ENCODE measurements around the gene CBL. TPM values are rescaled to one million over a fixed set of nuclear protein-coding genes. Genes with fewer than 3 reads are reported as not detected.

The CBL gene
- total RNA-seq, 2 experiments from 2014 or later, result 21.4 TPM

DNA sequence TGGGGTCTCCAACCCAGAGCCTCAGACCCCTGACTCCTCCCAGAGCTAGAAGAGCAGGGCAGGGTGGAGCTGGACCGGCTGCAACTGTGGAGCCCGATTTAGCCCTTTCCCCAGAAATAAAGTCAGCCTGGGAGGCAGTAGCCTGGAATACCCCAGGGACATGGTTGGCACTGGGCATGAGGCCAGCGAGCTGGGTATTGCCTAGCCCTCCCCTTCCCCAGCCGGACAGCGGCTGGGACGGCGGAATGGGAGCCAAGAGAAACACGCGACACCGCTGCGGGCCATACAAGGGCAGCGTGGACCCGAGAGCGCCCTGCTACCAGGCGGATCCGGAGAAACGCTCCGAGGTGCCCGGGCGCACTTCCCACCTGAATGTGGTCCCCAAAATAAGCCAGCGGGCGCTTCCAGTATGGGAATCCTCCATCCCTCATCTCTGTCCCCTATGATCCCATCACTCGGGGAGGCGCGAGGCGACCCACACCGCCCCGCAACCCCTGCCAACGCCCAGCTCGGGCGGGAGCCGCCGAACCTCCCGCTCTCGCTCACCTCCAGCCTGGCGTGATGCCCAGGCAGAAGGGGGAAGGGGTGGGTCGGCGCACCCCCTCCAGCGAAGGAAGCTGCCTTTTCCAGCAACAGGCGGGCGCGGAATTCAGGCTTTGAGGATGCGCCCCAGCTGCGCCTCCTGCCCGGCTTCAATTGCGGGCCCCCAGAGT is 110.0 kb downstream of the CBL start:
- H3K27ac Mint-ChIP-seq, result peak overlapping the region; percentile 8
- H3K9me3 Mint-ChIP-seq, result no peaks in the 10 kb centered on the region
- H3K36me3 Mint-ChIP-seq, result no peaks in the 10 kb centered on the region
- H3K4me3 Mint-ChIP-seq, result peak overlapping the region; percentile 77
- H3K27me3 Mint-ChIP-seq, result peaks cover 30% of the 10 kb centered on the region
- DNase-seq, result no peak
- H3K4me1 Mint-ChIP-seq, result peaks cover 13% of the 10 kb centered on the region

DNA sequence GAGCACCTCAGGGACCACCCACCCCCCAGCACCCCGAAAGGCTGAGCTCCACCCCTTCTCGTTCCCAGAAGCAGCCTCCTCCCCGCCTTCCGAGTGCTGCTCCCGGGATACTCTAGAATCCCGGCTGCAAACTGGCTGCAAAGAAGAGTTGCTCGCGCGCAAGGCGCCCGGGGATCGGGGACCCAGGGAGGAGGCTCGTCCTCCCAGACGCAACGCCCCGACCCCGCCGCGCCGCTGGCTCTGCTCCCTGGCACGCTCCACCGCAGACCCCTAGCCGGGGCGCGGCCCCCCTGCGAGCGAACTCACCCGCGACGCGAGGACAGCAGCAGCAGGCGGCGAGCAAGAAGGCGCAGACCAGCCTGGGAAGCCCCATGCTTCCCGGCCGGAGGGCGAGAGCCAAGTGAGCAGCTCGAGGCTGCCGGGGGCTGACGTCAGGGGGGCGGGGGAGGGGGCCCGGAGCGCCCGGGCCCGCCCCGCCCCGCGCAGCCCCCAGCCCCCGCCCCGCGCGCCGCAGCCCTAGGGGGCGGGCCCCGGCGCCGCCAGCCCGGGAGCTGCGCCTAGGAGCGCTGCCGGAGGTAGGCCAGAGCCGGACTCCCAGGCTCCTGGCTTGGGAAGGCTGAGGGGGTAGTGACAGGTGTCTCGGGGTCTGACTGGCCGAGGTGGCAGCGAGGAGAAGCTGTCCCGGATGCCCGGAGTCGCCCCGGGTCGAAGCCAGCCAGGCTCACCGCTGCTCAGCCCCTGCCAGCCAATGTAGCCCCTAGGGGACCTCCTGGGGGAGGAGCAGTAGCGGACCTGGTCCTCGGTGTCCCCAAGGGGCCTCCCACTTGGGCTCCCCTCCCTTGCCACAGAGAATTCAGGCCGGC is 110.8 kb downstream of the CBL start, which contains the start of gene MCAM:
Gene MCAM, minus strand, starts transcription at position 402 of the 863 bp plus-strand sequence. Its CDS starts 29 bp downstream, at position 373.
- no peak within 1 kb of the TSS for H3K27ac Mint-ChIP-seq
- H3K9me3 Mint-ChIP-seq, result no peaks in the 10 kb centered on the region
- peak within 1 kb of the TSS; percentile 77 for H3K4me3 Mint-ChIP-seq
- peaks cover 30% of the 10 kb centered on the region for H3K27me3 Mint-ChIP-seq
- peaks cover 19% of the 10 kb centered on the region for H3K4me1 Mint-ChIP-seq
- H3K36me3 Mint-ChIP-seq, result no peaks in the 10 kb centered on the region
- DNase-seq, result no peak

DNA sequence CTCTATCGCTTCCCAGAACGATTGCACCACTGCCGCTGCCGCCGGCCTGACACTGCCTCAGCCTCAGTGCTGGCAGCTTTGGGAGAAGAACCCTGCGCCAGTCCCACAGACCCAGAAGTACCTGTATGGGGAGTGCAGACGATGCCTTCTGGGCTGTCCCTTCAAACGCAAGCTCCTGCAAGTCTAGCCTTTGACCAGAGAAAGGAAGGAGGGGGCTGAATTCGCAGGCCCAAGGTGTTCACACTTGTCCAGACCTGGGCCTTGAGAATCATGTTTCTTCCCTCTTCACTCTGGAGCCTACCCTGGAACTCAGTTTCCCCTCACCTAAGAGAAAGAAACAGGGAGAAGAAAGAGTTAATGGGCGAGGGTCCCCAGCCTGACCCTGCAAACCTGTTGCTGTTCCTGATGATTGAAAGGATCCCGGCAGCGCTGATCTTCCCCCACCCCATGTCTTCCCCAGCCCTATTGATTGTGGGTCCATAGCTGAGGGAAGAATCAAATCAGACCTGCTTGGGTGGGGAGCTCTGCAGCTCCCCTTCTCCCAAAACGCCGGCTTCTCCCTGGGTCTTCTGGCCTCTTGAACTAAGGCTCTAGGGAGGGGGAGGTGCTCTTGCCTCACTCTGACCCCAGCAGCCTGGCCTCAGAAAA is 111.6 kb downstream of the CBL start:
- no peaks in the 10 kb centered on the region for H3K9me3 Mint-ChIP-seq
- H3K4me1 Mint-ChIP-seq, result peaks cover 22% of the 10 kb centered on the region
- peaks cover 30% of the 10 kb centered on the region for H3K27me3 Mint-ChIP-seq
- H3K27ac Mint-ChIP-seq, result no peak overlapping the region
- H3K36me3 Mint-ChIP-seq, result no peaks in the 10 kb centered on the region
- H3K4me3 Mint-ChIP-seq, result no peak overlapping the region
- DNase-seq, result no peak

DNA sequence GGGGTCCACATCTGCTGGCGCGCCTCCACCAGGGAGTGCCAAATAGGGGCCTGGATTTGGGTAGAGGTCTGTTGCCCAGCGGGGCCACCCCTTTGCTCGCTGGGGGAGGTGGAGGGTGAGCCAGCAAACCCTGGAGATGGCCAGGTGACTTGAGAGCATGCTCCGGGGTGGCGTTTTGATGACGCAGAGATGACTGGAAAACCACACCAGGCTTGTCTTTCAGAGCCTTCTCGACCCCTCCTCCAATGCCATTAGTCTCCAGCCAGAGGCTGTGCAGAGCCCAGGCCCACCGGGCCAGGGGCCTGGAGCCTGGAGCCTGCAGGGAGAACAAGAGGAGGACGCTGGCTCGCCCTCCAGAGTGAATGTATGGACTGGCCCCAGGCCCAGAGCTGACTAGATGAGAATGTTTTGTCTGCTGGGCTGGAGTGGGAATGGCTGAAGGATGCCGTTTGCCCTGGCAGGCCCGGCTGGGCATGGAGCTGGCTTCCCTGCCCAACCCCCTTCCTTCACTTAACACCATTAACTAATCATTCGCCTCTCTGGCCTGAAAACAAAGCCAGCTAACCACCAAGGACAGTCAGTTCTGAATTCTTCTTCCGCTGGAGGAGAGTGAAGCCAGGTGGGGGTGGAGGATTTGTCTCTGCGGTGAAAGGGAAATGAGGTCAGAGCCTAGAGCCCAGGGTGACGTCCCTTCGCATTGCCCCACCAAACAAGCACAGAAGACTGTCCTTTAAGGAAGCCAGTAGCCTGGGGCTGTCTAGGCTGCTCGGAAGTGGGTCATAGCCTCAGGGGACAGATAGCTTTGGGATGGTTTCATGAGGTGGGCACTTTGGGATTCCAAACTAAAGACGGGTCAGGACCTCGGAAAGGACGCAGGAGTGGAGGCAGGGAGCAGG is 112.3 kb downstream of the CBL start:
- H3K9me3 Mint-ChIP-seq, result no peaks in the 10 kb centered on the region
- H3K36me3 Mint-ChIP-seq, result no peaks in the 10 kb centered on the region
- peak; percentile 33 for DNase-seq
- H3K27me3 Mint-ChIP-seq, result peaks cover 30% of the 10 kb centered on the region
- peaks cover 23% of the 10 kb centered on the region for H3K4me1 Mint-ChIP-seq
- no peak overlapping the region for H3K4me3 Mint-ChIP-seq
- no peak overlapping the region for H3K27ac Mint-ChIP-seq

DNA sequence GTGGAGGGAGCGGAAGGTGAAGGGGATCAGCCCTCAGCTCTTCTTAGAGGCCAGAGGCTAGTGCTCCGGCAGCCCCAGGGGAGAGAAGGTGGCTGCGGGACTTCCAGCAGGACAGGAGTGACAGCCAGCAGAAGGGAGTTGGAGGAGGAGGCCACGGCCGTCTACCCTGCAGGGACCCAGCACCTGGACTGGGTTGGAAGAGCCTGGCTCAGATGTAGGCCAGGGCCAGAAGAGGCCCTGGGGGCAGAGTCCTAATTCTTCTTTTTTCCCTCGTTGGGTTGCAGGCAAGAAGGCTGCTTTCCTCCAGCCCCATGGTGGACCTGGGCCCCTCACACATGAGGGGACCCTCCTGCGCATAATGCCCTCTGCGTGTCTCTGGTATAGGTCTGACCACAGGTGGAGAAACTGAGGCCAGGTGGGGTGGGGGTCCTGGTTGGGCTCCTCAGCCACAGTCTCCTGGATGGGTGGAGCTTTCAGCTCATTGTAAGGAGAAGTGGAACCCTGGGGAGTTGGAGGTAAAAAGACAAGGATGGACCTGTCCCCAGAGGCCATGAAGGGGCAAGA is 113.1 kb downstream of the CBL start:
- Mint-ChIP-seq H3K4me3 (no peak overlapping the region), H3K27me3 (peaks cover 30% of the 10 kb centered on the region), H3K9me3 (no peaks in the 10 kb centered on the region), H3K36me3 (no peaks in the 10 kb centered on the region), H3K4me1 (peaks cover 27% of the 10 kb centered on the region), H3K27ac (no peak overlapping the region)
- DNase-seq, result no peak

DNA sequence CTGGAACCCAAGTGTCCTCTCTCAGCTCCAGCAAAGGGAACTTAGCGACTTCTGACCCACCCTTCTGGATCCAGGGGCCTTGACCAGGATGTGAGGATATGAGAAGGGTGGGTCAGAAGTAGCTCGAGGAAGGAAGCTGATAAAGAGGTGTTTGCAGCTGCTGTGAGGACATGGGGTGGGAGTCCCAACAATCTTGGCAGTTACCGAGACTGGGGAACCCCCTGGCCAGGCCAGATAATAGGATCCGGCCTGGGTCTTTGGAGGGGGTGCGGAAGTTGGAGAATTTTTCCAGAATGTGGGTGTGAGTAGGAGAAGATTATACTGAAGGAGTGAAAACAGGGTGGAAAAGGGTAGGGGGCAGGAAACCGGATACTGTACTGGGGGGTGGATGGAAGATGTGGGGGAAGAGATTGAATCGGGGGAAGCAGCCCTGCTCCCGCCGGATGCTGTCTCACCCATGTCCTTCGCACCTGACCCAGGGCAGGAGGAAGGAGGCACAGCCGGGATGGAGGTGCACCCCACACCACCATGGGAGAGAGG is 113.6 kb downstream of the CBL start:
- H3K27me3 Mint-ChIP-seq, result peaks cover 30% of the 10 kb centered on the region
- no peak overlapping the region for H3K27ac Mint-ChIP-seq
- no peak for DNase-seq
- no peaks in the 10 kb centered on the region for H3K9me3 Mint-ChIP-seq
- peak overlapping the region; percentile 57 for H3K4me3 Mint-ChIP-seq
- peaks cover 25% of the 10 kb centered on the region for H3K4me1 Mint-ChIP-seq
- no peaks in the 10 kb centered on the region for H3K36me3 Mint-ChIP-seq

DNA sequence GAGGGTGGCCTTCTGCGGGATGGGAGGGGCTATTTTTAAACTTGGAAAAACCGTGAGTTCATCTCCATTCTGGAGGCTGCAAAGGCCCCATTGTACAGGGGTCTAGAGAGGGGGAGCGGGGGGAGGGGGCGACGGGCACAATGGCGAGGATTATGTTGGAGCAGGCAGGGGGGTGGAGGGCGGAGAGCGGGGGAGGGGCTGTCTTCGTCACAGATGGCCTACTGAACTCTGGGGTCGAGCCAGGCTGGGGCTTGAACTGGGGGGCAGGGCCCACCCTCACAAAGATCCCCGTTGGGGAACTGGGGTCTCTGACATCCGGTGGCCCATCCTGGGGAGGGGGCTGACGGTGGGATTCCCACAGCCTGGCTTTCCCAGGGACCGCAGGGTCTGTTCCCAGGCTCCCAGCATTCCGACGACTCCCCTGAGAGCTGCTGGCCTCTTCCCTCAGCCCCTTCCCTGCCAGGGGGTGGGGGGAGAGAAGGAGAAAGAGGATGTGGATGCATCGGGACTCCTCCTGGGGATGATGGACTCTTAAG is 114.2 kb downstream of the CBL start:
- peak overlapping the region; percentile 57 for H3K4me3 Mint-ChIP-seq
- peaks cover 30% of the 10 kb centered on the region for H3K27me3 Mint-ChIP-seq
- DNase-seq, result no peak
- peaks cover 24% of the 10 kb centered on the region for H3K4me1 Mint-ChIP-seq
- H3K36me3 Mint-ChIP-seq, result no peaks in the 10 kb centered on the region
- no peak overlapping the region for H3K27ac Mint-ChIP-seq
- no peaks in the 10 kb centered on the region for H3K9me3 Mint-ChIP-seq

DNA sequence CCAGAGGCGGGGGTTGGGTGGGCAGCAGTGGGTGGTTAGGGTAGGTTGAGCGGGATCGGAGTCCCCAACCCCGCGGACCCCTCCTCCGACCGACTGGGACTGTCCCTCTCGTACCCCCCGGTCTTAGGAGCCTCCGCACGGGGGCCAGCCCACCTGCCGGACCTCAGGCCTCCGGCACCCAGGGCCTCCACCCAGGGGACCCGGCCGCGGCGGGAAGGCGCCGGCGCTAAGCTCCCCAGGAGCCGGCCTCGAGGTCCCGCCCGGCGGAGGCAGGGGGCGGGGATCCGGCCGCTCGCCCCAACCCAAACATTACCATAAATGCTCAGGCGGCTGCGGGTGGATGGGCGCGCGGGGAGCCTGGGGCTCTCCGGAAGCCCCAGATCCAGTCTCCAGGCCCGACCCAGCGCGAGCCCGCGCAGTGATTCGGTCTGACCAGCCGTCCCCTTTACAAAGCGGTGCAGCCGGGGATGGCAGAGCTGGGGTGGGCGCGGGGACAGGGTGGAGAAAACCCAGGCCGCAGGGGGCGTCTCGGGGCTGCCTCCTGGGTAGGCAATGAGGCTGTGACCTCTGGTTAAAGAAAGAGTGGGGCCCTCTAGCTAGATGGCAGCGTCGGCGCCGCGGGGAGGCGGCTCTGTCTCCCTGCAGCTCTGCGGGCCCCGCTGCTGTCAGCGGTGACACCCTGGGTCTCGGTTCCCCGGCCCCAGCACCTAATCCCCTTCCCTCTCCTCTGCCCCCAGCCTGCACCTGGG is 114.8 kb downstream of the CBL start:
- peak; percentile 79 for DNase-seq
- Mint-ChIP-seq H3K36me3 (no peaks in the 10 kb centered on the region), H3K4me1 (peaks cover 21% of the 10 kb centered on the region), H3K9me3 (no peaks in the 10 kb centered on the region), H3K4me3 (peak overlapping the region; percentile 82), H3K27me3 (peaks cover 24% of the 10 kb centered on the region), H3K27ac (peak overlapping the region; percentile 82)

DNA sequence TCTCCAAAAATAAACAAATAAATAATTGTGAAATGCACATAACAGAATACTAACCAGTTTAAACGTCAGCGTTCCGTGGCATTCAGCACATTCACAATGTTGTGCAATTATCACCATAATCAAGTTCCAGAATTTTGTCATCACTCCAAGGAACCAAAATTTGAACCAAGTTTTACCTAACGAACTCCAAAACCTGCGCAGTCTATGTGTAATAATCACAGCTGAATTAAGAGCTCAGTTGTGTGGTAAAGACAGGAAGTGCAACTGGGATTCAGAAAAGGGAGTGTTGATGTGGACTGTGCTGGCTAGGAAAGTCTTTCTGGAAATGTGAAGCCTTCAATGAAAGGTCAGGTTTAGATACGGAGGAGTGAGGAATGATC is 116.2 kb downstream of the CBL start:
- no peaks in the 10 kb centered on the region for H3K9me3 Mint-ChIP-seq
- H3K27ac Mint-ChIP-seq, result no peak overlapping the region
- H3K4me3 Mint-ChIP-seq, result no peak overlapping the region
- H3K36me3 Mint-ChIP-seq, result no peaks in the 10 kb centered on the region
- H3K4me1 Mint-ChIP-seq, result peaks cover 21% of the 10 kb centered on the region
- DNase-seq, result no peak
- peaks cover 17% of the 10 kb centered on the region for H3K27me3 Mint-ChIP-seq

DNA sequence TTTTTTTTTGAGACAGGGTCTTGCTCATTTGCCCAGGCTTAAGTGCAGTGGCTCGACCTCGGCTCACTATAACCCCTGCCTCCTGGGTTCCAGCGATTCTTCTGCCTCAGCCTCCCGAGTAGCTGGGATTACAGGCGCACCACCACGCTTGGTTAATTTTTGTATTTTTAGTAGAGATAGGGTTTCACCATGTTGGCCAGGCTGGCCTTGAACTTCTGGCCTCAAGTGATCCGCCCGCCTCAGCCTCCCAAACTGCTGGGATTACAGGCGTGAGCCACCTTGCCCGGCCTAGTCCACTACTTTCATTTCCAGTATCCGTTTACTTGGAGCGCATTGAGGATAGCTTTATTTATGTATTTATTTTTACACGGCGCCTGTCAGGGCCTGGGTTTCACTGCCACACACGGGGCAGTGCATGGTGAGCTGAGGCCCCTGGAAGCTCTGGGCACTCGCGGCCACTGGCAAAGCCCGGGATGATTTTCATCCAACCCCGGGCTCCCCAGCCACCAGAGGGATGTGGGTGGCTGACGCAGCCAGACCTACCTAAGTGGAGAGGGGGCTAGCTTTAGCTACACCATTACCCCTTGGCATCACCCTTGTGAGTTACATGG is 116.9 kb downstream of the CBL start:
- no peak for DNase-seq
- Mint-ChIP-seq H3K27me3 (peaks cover 11% of the 10 kb centered on the region), H3K9me3 (no peaks in the 10 kb centered on the region), H3K4me1 (peaks cover 21% of the 10 kb centered on the region), H3K36me3 (no peaks in the 10 kb centered on the region), H3K4me3 (no peak overlapping the region), H3K27ac (no peak overlapping the region)

DNA sequence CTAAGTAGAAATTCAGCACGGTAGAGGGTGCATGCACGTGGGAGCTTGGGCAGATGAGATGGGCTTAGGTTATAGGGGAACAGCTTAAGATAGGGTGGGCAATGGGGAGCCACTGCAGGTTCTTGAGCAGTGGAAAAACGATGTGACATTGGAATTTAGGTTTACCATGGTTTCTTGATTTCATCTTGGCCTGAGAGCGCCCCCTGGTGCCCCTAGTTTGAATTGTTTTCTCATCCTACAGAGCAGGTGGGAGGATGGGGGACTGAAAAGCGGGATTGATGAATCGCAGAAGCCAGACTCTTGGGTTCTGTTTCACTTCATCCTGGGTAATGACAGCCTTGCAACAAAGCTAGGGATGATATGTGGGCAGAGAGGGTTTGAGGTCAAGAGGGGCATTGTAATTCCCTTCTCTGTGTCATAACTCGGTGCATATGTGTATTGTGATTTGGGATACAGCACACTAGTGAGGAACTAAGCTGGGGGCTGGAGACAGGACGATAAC is 117.4 kb downstream of the CBL start:
- H3K27me3 Mint-ChIP-seq, result peaks cover 9% of the 10 kb centered on the region
- H3K4me3 Mint-ChIP-seq, result no peak overlapping the region
- peak; percentile 74 for DNase-seq
- H3K4me1 Mint-ChIP-seq, result peaks cover 21% of the 10 kb centered on the region
- no peaks in the 10 kb centered on the region for H3K9me3 Mint-ChIP-seq
- no peaks in the 10 kb centered on the region for H3K36me3 Mint-ChIP-seq
- no peak overlapping the region for H3K27ac Mint-ChIP-seq

DNA sequence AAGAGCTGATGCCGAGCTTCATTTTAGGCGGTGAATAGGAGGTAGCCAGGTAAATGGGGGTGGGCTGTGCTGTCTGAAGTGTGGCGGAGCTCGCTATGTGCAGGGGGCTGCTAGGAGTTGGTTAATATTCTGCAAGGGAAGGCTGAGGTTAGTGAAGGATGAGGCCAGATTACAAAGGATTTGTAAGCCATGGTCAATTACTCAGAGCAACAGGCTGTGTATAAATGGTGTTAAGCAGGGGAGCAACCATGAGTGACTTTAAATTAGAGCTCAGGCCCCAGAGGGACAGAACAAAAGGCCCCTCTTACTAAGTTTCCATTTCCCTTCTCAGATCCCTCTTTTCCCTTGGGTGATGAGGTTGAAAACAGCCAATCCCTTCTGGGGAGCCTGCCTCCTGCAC is 118.0 kb downstream of the CBL start:
- Mint-ChIP-seq H3K4me1 (peaks cover 18% of the 10 kb centered on the region), H3K9me3 (no peaks in the 10 kb centered on the region), H3K36me3 (no peaks in the 10 kb centered on the region), H3K4me3 (no peak overlapping the region), H3K27me3 (peaks cover 6% of the 10 kb centered on the region), H3K27ac (no peak overlapping the region)
- no peak for DNase-seq

DNA sequence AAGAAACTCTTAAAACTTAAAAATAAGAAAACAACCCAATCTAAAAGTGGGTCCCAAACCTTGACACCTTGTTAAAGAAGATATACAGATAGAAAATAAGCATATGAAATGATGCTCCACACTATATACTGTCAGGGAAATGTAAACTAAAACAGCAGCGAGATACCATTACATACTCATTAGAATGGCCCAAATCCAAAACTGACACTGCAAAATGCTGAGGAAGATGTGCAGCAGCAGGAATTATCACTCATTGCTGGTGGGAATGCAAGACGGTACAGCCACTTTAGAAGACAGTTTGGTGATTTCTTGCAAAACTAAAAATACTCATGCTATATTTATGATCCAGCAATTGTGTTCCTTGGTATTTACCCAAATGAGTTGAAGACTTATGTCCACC is 123.2 kb downstream of the CBL start:
- no peak for DNase-seq
- Mint-ChIP-seq H3K27me3 (peaks cover 5% of the 10 kb centered on the region), H3K27ac (no peak overlapping the region), H3K9me3 (no peaks in the 10 kb centered on the region), H3K4me3 (no peak overlapping the region), H3K36me3 (no peaks in the 10 kb centered on the region), H3K4me1 (peaks cover 4% of the 10 kb centered on the region)
